ENCODE measurements around the gene ZNF792.
"Not testable (repeated sequence)": the region's sequence is repeated elsewhere in the genome, so short reads cannot be mapped to it uniquely, and the experiment has no call there.

Gene ZNF792

GRCh38 chr19:34920090-34920786, 43.8 kb downstream of the ZNF792 start:
- no CpG with 5 or more reads among the region's 8 CpGs for WGBS (ENCODE audit: extremely low coverage, insufficient coverage, insufficient read length)
- H3K9ac ChIP-seq (ENCODE audit: low read length): not testable (repeated sequence)

GRCh38 chr19:34918190-34918589, 45.8 kb downstream of the ZNF792 start:
- Histone ChIP-seq H3K27me3 (ENCODE audit: insufficient read depth, low read length) (no peaks in the 10 kb centered on the region), H3K4me3 (ENCODE audit: low read depth, low read length) (no peak overlapping the region), H3K79me1 (ENCODE audit: low read length) (no peaks in the 10 kb centered on the region), H3K18ac (ENCODE audit: low read length) (no peak overlapping the region), H2BK5ac (ENCODE audit: low read depth, low read length, poor library complexity) (no peak overlapping the region), H4K8ac (ENCODE audit: low read depth, low read length) (no peak overlapping the region), H3K9me3 (ENCODE audit: insufficient read depth, low read depth, low read length) (peaks cover 16% of the 10 kb centered on the region), H3K23ac (ENCODE audit: low read length) (no peak overlapping the region), H3K36me3 (ENCODE audit: control insufficient read depth in 1 of 2, insufficient read depth in 2 of 2, low read length in 2 of 2) (no peaks in the 10 kb centered on the region), H3K9ac (ENCODE audit: low read length) (no peak overlapping the region), H2AFZ (ENCODE audit: insufficient read depth, low read length, poor library complexity) (no peak overlapping the region), H3K14ac (ENCODE audit: low read length) (no peak overlapping the region), H2BK120ac (ENCODE audit: insufficient read depth, low read length, poor library complexity) (no peak overlapping the region), H4K91ac (ENCODE audit: low read depth, low read length) (no peak overlapping the region), H3K4ac (ENCODE audit: low read depth, low read length) (no peak overlapping the region), H2BK12ac (ENCODE audit: low read length) (no peak overlapping the region), H3K79me2 (ENCODE audit: control insufficient read depth, insufficient read depth, low read length, poor library complexity) (no peaks in the 10 kb centered on the region), H2AK5ac (ENCODE audit: low read length) (no peak overlapping the region), H4K12ac (ENCODE audit: low read depth, low read length) (no peak overlapping the region), H3K4me1 (ENCODE audit: control insufficient read depth in 1 of 2, insufficient read depth in 2 of 2, low read length in 2 of 2) (no peaks in the 10 kb centered on the region), H3K4me2 (ENCODE audit: low read length) (no peak overlapping the region), H3K27ac (ENCODE audit: low read depth, low read length) (no peak overlapping the region)
- DNase-seq: no peak
- WGBS (ENCODE audit: extremely low coverage, insufficient coverage, insufficient read length): no CpG with 5 or more reads among the region's 2 CpGs

More at GRCh38 chr19:34920090-34920786, 43.8 kb downstream of the ZNF792 start:
- not testable (repeated sequence) for H3K4me2 ChIP-seq (ENCODE audit: low read length); H3K23ac ChIP-seq (ENCODE audit: low read length); H3K4me3 ChIP-seq (ENCODE audit: low read depth, low read length); H3K36me3 ChIP-seq (ENCODE audit: control insufficient read depth in 1 of 2, insufficient read depth in 2 of 2, low read length in 2 of 2); H2AK5ac ChIP-seq (ENCODE audit: low read length); H3K27ac ChIP-seq (ENCODE audit: low read depth, low read length); H3K14ac ChIP-seq (ENCODE audit: low read length); DNase-seq; H4K12ac ChIP-seq (ENCODE audit: low read depth, low read length); H3K79me1 ChIP-seq (ENCODE audit: low read length); H4K91ac ChIP-seq (ENCODE audit: low read depth, low read length); H2BK120ac ChIP-seq (ENCODE audit: insufficient read depth, low read length, poor library complexity); H2AFZ ChIP-seq (ENCODE audit: insufficient read depth, low read length, poor library complexity); H3K18ac ChIP-seq (ENCODE audit: low read length); H3K4ac ChIP-seq (ENCODE audit: low read depth, low read length); H3K27me3 ChIP-seq (ENCODE audit: insufficient read depth, low read length); H3K4me1 ChIP-seq (ENCODE audit: control insufficient read depth in 1 of 2, insufficient read depth in 2 of 2, low read length in 2 of 2); H4K8ac ChIP-seq (ENCODE audit: low read depth, low read length); H2BK5ac ChIP-seq (ENCODE audit: low read depth, low read length, poor library complexity); H2BK12ac ChIP-seq (ENCODE audit: low read length); H3K79me2 ChIP-seq (ENCODE audit: control insufficient read depth, insufficient read depth, low read length, poor library complexity)
- H3K9me3 ChIP-seq (ENCODE audit: insufficient read depth, low read depth, low read length): peaks cover 16% of the 10 kb centered on the region

GRCh38 chr19:34917144-34917543, 46.9 kb downstream of the ZNF792 start:
- not testable (repeated sequence) for H3K23ac ChIP-seq (ENCODE audit: low read length); H3K27ac ChIP-seq (ENCODE audit: low read depth, low read length)

GRCh38 chr19:34910770-34911169, 53.3 kb downstream of the ZNF792 start:
- Histone ChIP-seq H3K27me3 (ENCODE audit: insufficient read depth, low read length) (peaks cover 4% of the 10 kb centered on the region), H2BK120ac (ENCODE audit: insufficient read depth, low read length, poor library complexity) (no peak overlapping the region), H3K79me2 (ENCODE audit: control insufficient read depth, insufficient read depth, low read length, poor library complexity) (no peaks in the 10 kb centered on the region), H3K79me1 (ENCODE audit: low read length) (no peaks in the 10 kb centered on the region), H3K4ac (ENCODE audit: low read depth, low read length) (no peak overlapping the region), H3K27ac (ENCODE audit: low read depth, low read length) (no peak overlapping the region), H3K36me3 (ENCODE audit: control insufficient read depth in 1 of 2, insufficient read depth in 2 of 2, low read length in 2 of 2) (no peaks in the 10 kb centered on the region), H3K18ac (ENCODE audit: low read length) (no peak overlapping the region), H3K9ac (ENCODE audit: low read length) (no peak overlapping the region), H2AFZ (ENCODE audit: insufficient read depth, low read length, poor library complexity) (no peak overlapping the region), H3K4me1 (ENCODE audit: control insufficient read depth in 1 of 2, insufficient read depth in 2 of 2, low read length in 2 of 2) (no peaks in the 10 kb centered on the region), H2AK5ac (ENCODE audit: low read length) (no peak overlapping the region), H3K23ac (ENCODE audit: low read length) (no peak overlapping the region), H3K14ac (ENCODE audit: low read length) (no peak overlapping the region), H2BK12ac (ENCODE audit: low read length) (no peak overlapping the region), H4K12ac (ENCODE audit: low read depth, low read length) (no peak overlapping the region), H3K9me3 (ENCODE audit: insufficient read depth, low read depth, low read length) (peaks cover 7% of the 10 kb centered on the region), H3K4me3 (ENCODE audit: low read depth, low read length) (no peak overlapping the region), H4K8ac (ENCODE audit: low read depth, low read length) (no peak overlapping the region), H4K91ac (ENCODE audit: low read depth, low read length) (no peak overlapping the region), H3K4me2 (ENCODE audit: low read length) (no peak overlapping the region), H2BK5ac (ENCODE audit: low read depth, low read length, poor library complexity) (no peak overlapping the region)
- no peak for DNase-seq
- no CpG with 5 or more reads among the region's 3 CpGs for WGBS (ENCODE audit: extremely low coverage, insufficient coverage, insufficient read length)

More at GRCh38 chr19:34917144-34917543, 46.9 kb downstream of the ZNF792 start:
- not testable (repeated sequence) for H3K14ac ChIP-seq (ENCODE audit: low read length); H3K4me2 ChIP-seq (ENCODE audit: low read length); H2AFZ ChIP-seq (ENCODE audit: insufficient read depth, low read length, poor library complexity); H3K27me3 ChIP-seq (ENCODE audit: insufficient read depth, low read length); H3K4me1 ChIP-seq (ENCODE audit: control insufficient read depth in 1 of 2, insufficient read depth in 2 of 2, low read length in 2 of 2); H4K12ac ChIP-seq (ENCODE audit: low read depth, low read length); H3K79me2 ChIP-seq (ENCODE audit: control insufficient read depth, insufficient read depth, low read length, poor library complexity); H3K4ac ChIP-seq (ENCODE audit: low read depth, low read length); H3K79me1 ChIP-seq (ENCODE audit: low read length); H3K18ac ChIP-seq (ENCODE audit: low read length); DNase-seq; H4K91ac ChIP-seq (ENCODE audit: low read depth, low read length); H3K4me3 ChIP-seq (ENCODE audit: low read depth, low read length); H2BK120ac ChIP-seq (ENCODE audit: insufficient read depth, low read length, poor library complexity); H4K8ac ChIP-seq (ENCODE audit: low read depth, low read length); H3K9ac ChIP-seq (ENCODE audit: low read length); H2AK5ac ChIP-seq (ENCODE audit: low read length); H3K36me3 ChIP-seq (ENCODE audit: control insufficient read depth in 1 of 2, insufficient read depth in 2 of 2, low read length in 2 of 2); H2BK12ac ChIP-seq (ENCODE audit: low read length); H2BK5ac ChIP-seq (ENCODE audit: low read depth, low read length, poor library complexity)
- peaks cover 16% of the 10 kb centered on the region for H3K9me3 ChIP-seq (ENCODE audit: insufficient read depth, low read depth, low read length)
- no CpG with 5 or more reads among the region's 3 CpGs for WGBS (ENCODE audit: extremely low coverage, insufficient coverage, insufficient read length)

All from trophoblast cell (in vitro differentiated cells and primary cell).